SIG-M5 (cell line): Measurements from ENCODE around the gene AKAP10.
"Not testable (repeated sequence)": the region's sequence is repeated elsewhere in the genome, so short reads cannot be mapped to it uniquely, and the experiment has no call there.

Experiments used
- DNase-seq: peaks from one replicate; lab custom pipeline; 2025; lab: John Stamatoyannopoulos, UW

Gene AKAP10

GRCh38 chr17:19933628-19934027 lies 44.0 kb downstream of the AKAP10 start:
- DNase-seq, result no peak

- DNase-seq, result no peak
These were observed 44.4 kb downstream of the AKAP10 start for GRCh38 chr17:19933221-19933620.

GRCh38 chr17:19928299-19928698 lies 49.3 kb downstream of the AKAP10 start:
- no peak for DNase-seq

DNA sequence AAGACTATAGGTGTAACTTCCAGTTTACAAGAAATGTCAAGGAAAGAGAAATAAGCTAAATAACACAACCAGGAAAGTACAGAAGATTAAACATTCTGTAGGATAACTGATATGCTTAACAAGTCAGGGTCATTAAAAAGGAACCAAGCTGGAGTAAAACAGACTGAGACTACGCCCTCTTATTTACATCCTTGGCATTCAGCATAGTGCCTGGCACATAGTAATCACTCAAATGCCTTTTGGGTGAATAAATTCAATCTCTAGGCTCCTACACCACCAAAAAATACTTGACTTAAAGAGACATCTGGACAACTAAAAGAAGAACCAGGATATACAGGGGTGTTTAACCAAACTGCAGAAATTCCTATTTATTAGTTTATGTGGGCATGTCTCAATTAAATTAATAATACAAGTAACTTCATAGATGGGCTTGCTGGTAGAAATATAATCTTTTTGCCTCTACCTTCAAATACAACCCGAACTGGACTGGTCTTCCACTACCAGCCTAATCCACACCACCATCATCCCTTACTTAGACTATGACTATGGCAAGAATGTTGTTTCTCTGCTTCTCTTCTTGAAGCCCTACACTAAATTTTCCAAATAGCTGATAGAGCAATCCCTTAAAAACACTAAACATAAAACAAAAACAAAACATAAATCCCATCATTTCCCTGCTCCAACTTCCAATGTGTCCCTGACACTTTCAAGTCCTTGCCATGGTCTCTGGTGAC lies 62.2 kb downstream of the AKAP10 start:
- DNase-seq, result no peak

DNA sequence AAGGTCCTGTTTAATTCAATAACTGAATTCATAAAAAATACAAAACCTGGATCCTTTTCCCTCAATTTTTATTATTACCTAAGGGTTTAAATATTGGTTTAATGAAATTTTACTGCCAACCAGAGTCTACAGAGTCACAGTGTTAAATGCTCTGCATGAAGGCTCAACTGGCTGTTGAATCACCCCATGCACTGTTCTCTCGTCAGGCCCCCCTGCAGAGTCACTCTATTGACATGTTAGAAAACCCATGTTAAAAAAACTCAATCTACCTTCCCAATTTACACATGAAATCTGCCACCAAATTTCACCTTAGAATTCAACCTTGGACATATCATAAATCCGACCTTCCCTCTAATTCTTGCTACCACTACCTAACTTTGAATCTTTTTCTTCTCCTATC lies 66.6 kb downstream of the AKAP10 start:
- no peak for DNase-seq

- no peak for DNase-seq
These were observed 68.5 kb downstream of the AKAP10 start for GRCh38 chr17:19909139-19909538.

GRCh38 chr17:19905502-19905901 lies 72.1 kb downstream of the AKAP10 start:
- DNase-seq, result no peak

- no peak for DNase-seq
These were observed 72.7 kb downstream of the AKAP10 start for GRCh38 chr17:19904924-19905323.

DNA sequence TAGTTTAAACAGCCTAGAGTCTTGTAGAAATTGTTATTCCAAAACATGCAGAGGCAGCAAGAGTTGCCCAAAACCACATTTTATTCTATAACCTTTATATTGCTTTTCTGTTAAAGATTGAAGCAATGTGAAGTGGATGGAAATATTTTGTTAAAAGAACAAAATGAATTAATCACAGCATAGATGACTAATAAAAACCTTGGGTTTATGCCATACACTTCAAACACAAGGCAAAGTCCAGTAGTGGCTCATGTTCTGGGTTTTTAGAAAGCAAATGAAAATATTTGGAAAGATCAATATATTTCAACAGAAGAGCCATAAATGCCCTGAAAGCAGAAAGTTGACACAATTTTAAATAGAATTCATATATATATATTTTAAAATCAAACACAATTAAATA lies 73.2 kb downstream of the AKAP10 start:
- DNase-seq, result no peak

- DNase-seq, result no peak
These were observed 76.8 kb downstream of the AKAP10 start for GRCh38 chr17:19900809-19901208.

DNA sequence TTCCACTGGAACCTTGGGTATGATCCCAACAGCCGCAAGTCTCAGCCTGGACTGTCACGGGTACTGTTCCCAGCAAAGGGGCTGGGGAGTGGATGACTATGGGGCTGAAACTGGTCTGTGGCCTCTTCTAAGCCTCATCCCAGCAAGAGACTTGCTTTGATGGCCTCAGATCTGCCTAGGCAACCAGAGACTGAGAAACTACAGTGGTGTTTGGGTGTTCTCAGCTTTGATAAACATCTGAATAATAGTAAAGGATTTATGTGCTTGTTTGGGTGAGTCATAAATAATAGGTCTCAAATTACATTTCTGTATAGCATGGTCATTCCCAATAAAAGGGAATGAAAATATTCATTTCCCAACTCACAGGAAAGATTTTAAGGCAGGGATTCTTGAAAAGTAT lies 79.7 kb downstream of the AKAP10 start:
- no peak for DNase-seq

- no peak for DNase-seq
These were observed 80.4 kb downstream of the AKAP10 start for GRCh38 chr17:19897090-19897837.

GRCh38 chr17:19896679-19897078 lies 80.9 kb downstream of the AKAP10 start:
- no peak for DNase-seq

- DNase-seq, result not testable (repeated sequence)
These were observed 87.1 kb downstream of the AKAP10 start for GRCh38 chr17:19890554-19890953.

DNA sequence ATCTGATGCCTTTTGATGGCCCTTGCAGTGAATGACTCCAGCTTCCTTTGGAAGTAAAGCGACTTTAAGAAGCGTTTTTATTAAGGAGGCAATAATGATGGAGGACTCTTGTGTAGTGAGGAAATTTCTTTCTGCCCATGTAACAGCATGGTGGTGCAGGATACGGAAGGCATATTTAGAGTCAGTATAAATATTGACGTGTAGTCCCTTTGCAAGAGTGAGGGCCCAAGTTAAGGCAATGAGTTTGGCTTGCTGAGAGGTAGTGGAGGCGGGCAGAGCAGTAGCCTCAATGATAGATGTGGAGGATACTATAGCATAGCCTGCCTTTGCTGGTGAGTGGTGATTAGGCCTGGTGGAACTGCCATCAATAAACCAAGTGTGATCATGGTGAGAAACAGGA lies 87.6 kb downstream of the AKAP10 start:
- DNase-seq, result not testable (repeated sequence)

DNA sequence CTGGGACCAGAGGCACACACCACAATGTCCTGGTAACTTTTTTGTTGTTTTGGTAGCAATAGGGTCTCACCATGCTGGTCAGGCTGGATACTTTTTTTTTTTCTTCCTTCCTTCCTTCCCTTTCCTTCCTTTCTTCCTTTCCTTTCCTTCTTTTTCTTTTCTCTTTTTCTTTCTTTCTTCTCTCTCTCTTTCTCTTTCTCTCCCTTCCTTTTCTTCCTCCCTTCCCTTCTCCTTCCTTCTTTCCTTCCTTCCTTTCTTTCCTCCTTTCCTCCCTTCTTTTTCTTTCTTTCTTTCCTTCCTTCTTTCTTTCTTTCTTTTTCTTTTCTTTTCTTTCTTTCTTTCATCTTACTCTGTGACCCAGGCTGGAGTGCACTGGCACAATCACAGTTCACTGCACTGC lies 91.5 kb downstream of the AKAP10 start:
- no peak for DNase-seq

DNA sequence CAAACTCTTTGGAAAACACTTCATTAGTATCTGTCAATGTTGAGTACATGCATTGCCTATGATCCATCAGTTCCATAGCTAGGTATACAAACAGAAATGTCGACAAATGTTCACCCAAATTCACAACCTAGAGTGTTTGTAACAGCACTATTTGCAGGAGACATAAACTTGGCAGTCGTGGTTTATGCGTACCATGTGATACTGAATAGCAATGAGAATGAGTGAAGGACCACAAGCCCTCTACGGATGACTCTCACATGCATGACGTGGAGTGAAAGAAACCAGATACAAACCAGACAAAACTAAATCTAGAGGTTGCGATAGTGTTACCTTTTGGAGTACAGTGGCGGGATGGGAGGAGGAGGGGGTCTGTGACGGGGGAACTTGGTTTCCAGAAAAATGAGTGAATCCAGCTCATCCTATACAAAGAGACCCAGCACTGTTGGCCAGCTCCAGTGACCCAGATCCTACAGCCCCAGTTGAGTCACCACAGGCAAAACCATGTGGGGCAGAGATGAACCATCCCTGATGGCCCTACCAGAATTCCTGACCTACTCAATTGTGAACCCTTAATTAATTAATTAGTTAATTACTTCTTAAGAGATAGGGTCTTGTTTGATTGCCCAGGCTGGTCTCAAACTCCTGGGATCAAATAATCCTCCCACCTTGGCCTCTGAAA lies 94.0 kb downstream of the AKAP10 start:
- DNase-seq, result no peak

DNA sequence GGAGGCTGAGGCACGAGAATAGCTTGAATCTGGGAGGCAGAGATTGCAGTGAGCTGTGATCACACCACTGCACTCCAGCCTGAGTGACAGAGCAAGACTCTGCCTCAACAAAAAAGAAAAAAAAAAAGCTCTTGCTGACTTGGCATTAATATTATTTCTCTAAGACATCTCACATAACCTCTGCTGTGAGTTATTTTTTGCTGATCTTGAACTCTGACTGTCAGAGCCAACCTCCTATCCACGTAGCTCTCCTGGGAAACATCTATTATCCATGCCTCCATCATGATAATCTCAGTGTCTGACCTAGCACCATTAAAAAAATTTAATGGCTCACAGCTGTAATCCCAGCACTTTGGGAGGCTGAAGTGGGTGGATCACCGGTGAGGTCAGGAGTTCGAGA lies 97.2 kb downstream of the AKAP10 start:
- no peak for DNase-seq

DNA sequence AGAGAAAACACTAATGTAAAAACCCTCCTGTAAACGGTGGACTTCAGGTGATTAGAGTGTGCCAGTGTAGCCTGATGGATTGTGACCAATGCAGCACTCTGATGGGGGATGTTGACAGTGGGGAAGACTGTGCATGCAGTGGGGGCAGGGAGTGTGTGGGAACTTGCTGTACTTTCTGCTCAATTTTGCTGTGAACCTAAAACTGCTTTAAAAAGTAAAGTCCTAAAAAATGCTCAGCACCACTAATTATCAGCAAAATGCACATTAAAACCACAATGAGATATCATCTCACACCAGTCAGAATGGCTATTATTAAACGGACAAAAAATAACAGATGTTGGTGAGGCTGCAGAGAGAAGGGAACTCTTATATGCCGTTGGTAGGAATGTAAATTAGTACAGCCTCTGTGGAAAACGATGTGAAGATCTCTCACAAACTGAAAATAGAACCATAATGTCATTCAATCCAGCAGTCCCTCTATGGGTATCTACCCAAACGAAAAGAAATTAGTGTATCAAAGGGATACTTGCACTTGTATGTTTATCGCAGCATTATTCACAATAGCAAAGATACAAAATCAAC lies 100.2 kb downstream of the AKAP10 start:
- no peak for DNase-seq

DNA sequence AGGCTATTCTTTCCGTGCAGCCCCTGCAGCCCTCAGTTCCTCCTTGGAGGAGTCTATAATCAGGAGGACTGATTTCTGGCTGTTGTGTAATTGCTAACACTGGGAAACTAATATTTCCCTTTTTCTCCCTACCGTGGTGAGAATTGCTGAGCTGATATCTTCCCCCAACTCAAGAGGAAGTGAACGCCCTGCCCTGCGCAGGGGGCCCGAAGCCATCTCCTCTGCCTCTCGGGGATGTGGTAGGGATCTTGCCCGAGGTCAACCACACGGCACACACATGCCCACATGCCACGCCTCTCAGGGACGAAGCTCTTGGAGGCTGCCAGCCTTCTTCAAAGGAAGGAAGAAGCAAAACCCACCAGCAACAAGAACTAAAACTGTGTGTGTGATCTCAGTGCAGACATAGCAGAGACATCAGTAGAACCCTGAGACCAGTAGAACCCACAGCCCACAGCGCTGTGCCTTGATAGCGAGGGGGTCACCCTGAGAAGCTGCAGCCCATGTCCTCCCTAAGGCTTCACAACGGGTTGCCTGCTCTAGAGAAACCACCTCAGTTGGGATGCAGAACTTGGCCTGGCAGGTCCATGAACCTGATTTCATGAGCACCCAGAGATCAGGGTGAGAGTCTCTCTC lies 101.0 kb downstream of the AKAP10 start:
- peak; percentile 84 for DNase-seq

DNA sequence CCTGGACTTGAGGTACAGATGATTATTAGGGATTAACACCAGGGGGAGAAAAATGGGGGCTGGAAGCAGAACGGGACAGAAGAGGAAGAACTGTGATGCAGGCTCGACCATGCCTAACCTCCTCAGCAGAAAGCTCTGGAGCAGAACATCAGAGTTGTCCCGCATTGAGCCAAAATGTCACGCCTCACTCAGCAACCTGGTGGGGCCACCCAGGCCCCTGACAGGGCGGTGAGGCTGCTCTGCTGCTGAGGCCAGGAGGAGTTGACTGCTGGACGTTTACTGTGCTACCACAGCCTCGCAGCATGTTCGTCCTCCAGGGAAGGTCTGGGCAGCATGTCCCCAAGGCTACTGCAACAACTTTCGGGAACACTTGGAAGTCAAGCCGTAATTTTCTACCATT lies 103.4 kb downstream of the AKAP10 start:
- DNase-seq, result no peak

GRCh38 chr17:19873346-19873745 lies 104.3 kb downstream of the AKAP10 start:
- no peak for DNase-seq
